RWPE1 (cell line): ENCODE measurements around the gene FAIM.

Experiments used
- CTCF ChIA-PET: fragments of 350-600 bp; sonication (Branson Sonifier 250); formaldehyde crosslinking; extraction: SDS; loops from one replicate; lab custom pipeline; 2021; lab: Yijun Ruan, JAX
- POLR2A ChIA-PET: fragments of 400-600 bp; formaldehyde crosslinking; extraction: SDS; loops from one replicate; lab custom pipeline; 2020; ENCODE audit warnings: antibody characterized with exemption; ENCODE audit not compliant: low non-redundant PET; lab: Yijun Ruan, JAX
- DNase-seq: peaks from one replicate; pipeline ENCODE4 v3.0.0; 2012; ENCODE audit warnings: low spot score
- H3K27ac ChIP-seq: fragments of 450-650 bp; 2 replicates; pipeline ENCODE4 v1.5.1; 2017
- CTCF ChIP-seq: fragments of 450-650 bp; conservative IDR thresholded peaks from 2 replicates; pipeline ENCODE4 v1.5.1; 2017; ENCODE audit warnings: low read depth, mild to moderate bottlenecking

The FAIM gene

GRCh38 chr3:138609898-138610266, 1.3 kb downstream of the FAIM start:
- DNase-seq, result no peak
- ChIA-PET CTCF (interaction anchor here (0.6 to 0.7 kb wide), 2 partner anchors 72 to 601 kb away, joined by 4 to 6 read pairs; no protein-coding TSS in a partner anchor), POLR2A (no interaction called here)
- TF ChIP-seq CTCF, result no peak
- H3K27ac ChIP-seq, result no peak overlapping the region

- ChIA-PET POLR2A (no interaction called here), CTCF (no interaction called here)
- TF ChIP-seq CTCF, result no peak
These were observed 6.9 kb downstream of the FAIM start for GRCh38 chr3:138615462-138615861.

GRCh38 chr3:138620431-138620830, 11.9 kb downstream of the FAIM start:
- ChIA-PET POLR2A (no interaction called here), CTCF (no interaction called here)

More at GRCh38 chr3:138615462-138615861, 6.9 kb downstream of the FAIM start:
- no peak overlapping the region for H3K27ac ChIP-seq
- no peak for DNase-seq

GRCh38 chr3:138624518-138624917, 15.9 kb downstream of the FAIM start:
- no peak overlapping the region for H3K27ac ChIP-seq
- POLR2A ChIA-PET, result no interaction called here
- no peak for DNase-seq
- CTCF ChIA-PET, result interaction anchor here (0.9 kb wide), 1 partner anchor 19 kb away, joined by 3 read pairs; no protein-coding TSS in a partner anchor
- no peak for TF ChIP-seq CTCF

More at GRCh38 chr3:138620431-138620830, 11.9 kb downstream of the FAIM start:
- H3K27ac ChIP-seq, result no peak overlapping the region
- no peak for DNase-seq
- TF ChIP-seq CTCF, result no peak

GRCh38 chr3:138625707-138626365, 17.3 kb downstream of the FAIM start:
- peak; percentile 74 for DNase-seq
- no peak overlapping the region for H3K27ac ChIP-seq
- ChIA-PET POLR2A (interaction anchor here (0.7 kb wide), 1 partner anchor 31 kb away, joined by 3 read pairs; no protein-coding TSS in a partner anchor), CTCF (interaction anchor here (0.6 to 1.6 kb wide), 3 partner anchors 279 to 298 kb away, joined by 4 to 8 read pairs (median 6); no protein-coding TSS in a partner anchor)
- no peak for TF ChIP-seq CTCF

- TF ChIP-seq CTCF, result no peak
- ChIA-PET CTCF (interaction anchor here (0.6 to 1.0 kb wide), 2 partner anchors 275 to 294 kb away, joined by 3 read pairs; no protein-coding TSS in a partner anchor), POLR2A (no interaction called here)
- no peak for DNase-seq
- H3K27ac ChIP-seq, result no peak overlapping the region
These were observed 21.0 kb downstream of the FAIM start for GRCh38 chr3:138629526-138629925.
